NCI-H146 (cell line): ENCODE measurements around the gene ADAM12.

Source experiments
- DNase-seq: peaks from one replicate; lab custom pipeline; 2025; lab: John Stamatoyannopoulos, UW

Gene ADAM12

GRCh38 chr10:126143117-126143516, 245.2 kb downstream of the ADAM12 start:
- no peak for DNase-seq

- no peak for DNase-seq
Measured at GRCh38 chr10:126140746-126141273, 247.5 kb downstream of the ADAM12 start.

DNA sequence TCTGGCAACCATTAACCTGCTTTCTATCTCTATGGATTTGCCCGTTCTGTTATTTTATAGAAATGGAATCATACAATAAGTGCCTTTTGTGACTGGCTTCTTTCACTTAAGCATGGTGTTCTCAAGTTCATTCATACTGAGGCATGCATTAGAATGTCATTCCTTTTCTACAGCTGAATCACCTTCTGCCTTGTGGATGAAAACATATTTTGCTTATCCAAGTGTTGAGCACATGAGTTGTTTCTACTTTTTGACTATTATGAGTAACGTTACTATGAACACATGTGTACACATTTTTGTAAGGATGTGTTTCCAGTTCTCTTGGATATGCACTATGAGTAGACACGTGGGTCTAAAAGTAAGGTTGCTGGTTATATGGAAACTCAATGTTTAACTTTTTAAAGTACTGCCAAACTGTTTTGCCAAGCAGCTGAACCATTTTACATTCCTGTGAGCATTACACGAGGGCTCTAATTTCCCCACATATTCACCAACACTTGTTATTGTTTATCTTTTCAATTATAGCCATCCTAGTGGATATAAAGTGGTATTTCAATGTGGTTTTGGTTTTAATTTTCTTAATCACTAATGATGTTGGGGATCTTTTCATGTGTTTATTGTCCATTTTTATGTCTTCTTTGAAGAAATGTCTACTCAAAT, 250.6 kb downstream of the ADAM12 start:
- no peak for DNase-seq

DNA sequence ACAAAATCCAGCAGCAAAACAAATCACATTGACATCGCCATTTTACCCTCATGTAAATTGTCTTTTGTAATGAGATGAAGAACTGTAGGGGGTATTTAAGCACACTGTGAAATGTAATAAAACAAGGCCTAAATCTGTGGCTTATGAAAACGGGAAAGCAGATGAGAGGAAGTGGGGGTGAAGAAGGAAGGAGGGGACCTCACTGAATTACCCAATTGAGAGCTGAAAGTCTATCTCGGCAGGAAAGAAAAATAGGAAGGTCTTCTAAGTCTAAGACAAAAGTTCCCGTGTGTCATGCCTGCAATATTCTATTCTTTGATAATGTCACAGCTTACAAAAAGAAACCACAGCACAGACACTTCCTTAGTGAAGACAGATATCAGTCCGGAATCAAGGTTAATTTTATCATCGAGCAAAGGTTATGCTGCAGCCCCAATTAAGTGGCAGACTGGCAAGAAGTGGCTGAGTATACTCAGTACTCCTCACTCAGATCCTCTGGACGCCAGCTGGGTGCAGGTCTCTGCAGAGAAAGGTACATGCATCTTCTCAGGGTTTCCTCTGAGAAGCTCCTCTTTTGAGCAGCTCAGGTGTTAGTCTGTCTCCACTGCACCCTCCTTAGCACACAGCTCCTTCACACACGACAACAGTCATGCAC, 252.2 kb downstream of the ADAM12 start:
- DNase-seq, result no peak

DNA sequence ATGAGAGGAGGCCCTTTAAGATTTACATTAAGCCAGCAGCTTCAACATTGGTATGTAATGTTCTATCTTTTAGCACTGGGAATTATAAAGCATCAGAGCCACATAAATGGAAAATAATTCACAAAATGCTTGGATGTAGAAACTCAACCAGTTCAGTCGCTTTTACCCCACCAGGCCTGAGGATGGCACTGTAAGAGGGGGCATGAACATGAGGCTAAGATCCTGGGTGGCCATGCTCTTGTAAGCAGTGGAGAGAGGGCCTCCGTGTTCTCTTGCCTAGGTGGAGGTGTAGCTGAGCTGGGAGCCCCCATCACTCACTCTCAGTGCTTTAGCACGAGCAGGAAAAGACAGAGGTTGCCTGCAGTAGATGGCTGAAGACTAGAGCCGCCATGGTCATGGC, 253.1 kb downstream of the ADAM12 start:
- DNase-seq, result no peak

DNA sequence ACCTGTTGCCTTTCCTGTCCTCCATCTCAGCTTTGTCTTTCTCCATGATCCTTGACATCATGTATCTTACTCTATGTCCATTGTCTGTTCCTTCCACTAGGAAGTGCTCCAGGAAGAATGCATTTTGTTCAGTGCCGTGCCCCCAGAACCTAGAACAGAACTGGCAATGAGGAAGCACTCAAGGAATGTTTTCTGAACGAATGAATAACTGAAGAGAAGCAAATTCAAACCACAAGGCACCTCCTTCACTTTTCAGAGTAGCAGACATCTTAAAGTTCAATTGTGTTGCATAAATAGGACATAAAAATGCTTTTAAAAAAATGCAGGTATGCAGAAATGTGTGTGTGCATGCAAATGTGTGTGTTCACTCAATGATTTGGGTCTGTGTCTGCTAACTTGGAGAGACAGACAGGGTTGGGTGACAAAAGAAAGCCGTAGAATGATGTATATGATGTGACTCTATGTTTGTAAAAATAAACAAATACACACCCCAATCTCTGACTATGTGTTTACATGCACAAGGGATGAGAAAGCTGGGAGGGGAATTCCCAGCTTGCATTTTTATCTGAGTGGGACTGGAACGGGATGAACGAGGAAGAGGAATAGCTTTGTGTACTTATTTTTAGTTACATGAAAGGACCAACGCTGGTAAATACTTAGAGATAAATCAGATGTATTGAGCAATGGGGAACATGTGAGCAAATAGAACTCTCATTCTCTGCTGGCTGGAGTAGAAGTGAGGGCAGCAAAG, 254.2 kb downstream of the ADAM12 start:
- DNase-seq, result no peak

GRCh38 chr10:126133082-126133620, 255.1 kb downstream of the ADAM12 start:
- no peak for DNase-seq

DNA sequence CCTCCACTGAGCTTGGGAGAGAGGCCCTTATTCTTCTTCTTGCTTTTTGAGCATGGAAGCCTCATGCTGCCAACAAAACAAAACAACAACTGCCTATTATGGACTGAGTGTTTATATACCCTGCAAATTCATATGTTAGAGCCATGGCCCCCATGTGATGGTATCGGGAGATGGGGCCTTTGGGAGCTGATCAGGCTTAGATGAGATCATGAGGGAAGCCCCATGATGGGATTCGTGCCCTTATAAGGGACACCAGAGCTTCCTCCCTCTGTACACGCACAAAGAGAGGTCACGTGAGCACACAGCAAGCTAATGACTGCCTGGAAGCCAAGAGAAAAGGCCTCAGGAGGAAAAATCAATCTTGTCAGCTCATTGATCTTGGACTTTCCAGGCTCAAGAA, 256.9 kb downstream of the ADAM12 start:
- DNase-seq, result peak; percentile 67

- no peak for DNase-seq
Measured at GRCh38 chr10:126130271-126130710, 258.0 kb downstream of the ADAM12 start.

GRCh38 chr10:126129026-126129425, 259.3 kb downstream of the ADAM12 start:
- DNase-seq, result no peak

GRCh38 chr10:126128581-126128980, 259.7 kb downstream of the ADAM12 start:
- DNase-seq, result no peak

DNA sequence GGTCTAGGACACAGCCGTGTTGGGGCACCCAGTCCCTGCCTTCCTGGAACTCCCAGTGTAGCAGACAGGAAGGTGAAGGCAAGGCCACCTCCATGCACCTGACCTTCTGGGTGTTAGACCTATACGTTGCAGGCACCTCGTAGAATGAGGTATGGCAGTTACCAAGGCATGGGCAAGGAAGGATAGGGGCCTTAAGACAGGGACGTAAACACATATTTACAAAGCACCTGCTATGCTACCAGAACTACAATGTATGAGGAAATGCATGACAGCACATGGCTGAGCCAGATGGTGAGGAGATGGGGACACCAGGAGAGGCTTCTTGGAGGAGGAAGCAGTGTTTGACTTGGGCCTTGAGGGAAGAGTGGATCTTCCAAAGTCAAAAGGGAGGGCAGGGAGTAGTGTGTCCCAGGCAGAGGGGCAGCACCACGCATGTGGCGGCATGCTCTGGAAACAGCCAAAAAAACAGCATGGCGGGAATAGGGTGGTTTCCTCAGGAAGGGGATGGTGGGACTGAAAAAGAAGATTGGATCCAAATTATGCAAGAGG, 260.7 kb downstream of the ADAM12 start:
- DNase-seq, result no peak

- no peak for DNase-seq
Measured at GRCh38 chr10:126126866-126127265, 261.4 kb downstream of the ADAM12 start.

- no peak for DNase-seq
Measured at GRCh38 chr10:126126023-126126422, 262.3 kb downstream of the ADAM12 start.

DNA sequence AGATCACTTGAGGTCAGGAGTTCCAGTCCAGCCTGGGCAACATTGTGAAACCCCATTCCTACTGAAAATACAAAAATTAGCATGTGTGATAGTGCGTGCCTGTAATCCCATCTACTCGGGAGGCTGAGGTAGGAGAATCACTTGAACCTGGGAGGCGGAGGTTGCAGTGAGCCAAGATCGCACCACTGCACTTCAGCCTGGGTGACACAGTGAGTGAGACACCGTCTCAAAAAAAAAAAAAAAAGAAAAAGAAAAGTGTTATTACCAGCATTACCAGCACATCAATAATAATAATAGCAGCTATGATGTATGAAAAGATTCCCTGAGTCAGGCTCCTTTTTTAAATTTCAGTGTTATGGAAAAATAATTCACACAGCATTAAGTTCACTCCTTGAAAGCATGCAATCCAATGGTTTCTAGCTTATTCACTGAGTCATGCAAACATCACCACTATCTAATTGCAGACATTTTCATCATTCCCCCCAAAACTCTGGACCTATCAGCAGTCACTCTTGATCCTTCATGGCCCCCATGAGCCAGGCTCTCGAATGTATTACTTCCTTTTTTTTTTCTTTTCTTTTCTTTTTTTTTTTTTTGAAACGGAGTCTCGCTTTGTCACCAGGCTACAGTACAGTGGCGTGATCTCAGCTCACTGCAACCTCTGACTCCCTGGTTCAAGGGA, 263.5 kb downstream of the ADAM12 start:
- no peak for DNase-seq

- no peak for DNase-seq
Measured at GRCh38 chr10:126124046-126124445, 264.2 kb downstream of the ADAM12 start.

DNA sequence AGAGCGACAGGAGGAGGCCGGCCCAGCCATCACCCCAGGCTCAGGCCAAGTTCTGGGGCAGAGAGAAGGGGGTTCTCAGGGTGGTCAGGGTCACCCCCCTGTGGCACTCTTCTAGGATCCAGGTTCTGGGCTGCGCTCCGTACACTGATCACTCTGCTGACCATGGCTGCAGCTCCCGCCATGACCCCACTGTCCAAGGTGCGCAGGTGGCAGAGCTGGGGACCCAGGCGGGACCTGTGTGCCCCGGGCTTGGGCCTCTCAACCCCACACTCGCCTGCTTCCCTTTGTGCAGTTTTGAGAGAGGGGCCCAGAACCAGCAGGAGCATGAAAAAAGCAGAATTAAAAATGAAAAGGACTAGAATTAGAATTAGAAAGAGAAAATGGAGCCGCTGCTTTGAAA, 264.8 kb downstream of the ADAM12 start:
- DNase-seq, result no peak

- DNase-seq, result no peak
Measured at GRCh38 chr10:126122881-126123280, 265.4 kb downstream of the ADAM12 start.

GRCh38 chr10:126119599-126119998, 268.7 kb downstream of the ADAM12 start:
- DNase-seq, result no peak

DNA sequence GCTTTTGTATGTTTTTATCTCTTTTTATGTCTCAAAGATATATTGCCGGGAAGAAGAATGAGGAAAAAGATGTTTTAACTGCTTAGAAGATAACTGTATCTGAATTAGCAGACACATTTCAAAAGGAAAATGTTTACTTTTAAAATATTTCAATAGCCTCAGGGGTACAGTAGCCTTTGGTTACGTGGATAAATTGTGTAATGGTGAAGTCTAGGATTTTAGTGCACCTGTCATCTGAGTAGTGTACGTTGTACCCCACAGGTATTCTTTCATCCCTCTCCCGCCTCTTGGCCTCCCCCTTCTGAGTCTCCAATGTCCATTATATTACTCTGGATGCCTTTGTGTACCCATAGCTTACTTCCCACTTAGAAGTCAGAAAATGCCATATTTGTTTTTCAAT, 269.8 kb downstream of the ADAM12 start:
- DNase-seq, result peak; percentile 77

GRCh38 chr10:126117196-126117595, 271.1 kb downstream of the ADAM12 start:
- no peak for DNase-seq

DNA sequence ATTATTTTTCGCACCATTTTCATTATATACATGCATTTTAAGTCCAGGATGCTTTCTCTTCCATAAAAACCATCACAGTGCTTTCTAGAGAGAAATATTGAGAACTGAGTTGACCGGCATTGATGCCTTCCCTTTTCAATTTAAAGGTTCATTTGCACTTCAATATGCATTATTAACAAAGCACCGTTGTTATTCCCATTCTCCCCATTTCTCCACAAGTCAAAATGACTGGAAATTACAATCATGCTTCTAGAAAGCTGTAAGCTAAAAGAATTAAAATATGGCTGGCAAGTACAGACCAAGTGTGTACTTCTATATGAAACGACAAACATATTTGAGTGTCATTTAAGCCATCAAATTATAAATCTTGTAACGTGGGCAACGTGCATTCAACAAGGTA, 272.4 kb downstream of the ADAM12 start:
- DNase-seq, result no peak
